OCI-LY1 (cell line): Measurements from ENCODE around the gene HSF2BP.

ENCODE experiments used
- EZH2 ChIP-seq: fragments of 200-600 bp; sonication (generic), shearing (Covaris generic); IDR thresholded peaks from 2 replicates; pipeline ENCODE4 v1.8.0; 2017; ENCODE audit warnings: borderline replicate concordance, mixed run types, mild to moderate bottlenecking, antibody characterized with exemption, low read length, moderate library complexity, mixed read lengths
- TF ChIP-seq, protein P1 (sequence below): fragments of 200-600 bp; sonication (generic), shearing (Covaris generic); IDR thresholded peaks from 2 replicates; pipeline ENCODE4 v1.5.1; 2017; ENCODE audit warnings: mild to moderate bottlenecking, antibody characterized with exemption, low read length, moderate library complexity, mixed read lengths

GRCh38 chr21:43703035-43703880 is 44.0 kb upstream of the HSF2BP start:
- TF ChIP-seq, protein P1, sequence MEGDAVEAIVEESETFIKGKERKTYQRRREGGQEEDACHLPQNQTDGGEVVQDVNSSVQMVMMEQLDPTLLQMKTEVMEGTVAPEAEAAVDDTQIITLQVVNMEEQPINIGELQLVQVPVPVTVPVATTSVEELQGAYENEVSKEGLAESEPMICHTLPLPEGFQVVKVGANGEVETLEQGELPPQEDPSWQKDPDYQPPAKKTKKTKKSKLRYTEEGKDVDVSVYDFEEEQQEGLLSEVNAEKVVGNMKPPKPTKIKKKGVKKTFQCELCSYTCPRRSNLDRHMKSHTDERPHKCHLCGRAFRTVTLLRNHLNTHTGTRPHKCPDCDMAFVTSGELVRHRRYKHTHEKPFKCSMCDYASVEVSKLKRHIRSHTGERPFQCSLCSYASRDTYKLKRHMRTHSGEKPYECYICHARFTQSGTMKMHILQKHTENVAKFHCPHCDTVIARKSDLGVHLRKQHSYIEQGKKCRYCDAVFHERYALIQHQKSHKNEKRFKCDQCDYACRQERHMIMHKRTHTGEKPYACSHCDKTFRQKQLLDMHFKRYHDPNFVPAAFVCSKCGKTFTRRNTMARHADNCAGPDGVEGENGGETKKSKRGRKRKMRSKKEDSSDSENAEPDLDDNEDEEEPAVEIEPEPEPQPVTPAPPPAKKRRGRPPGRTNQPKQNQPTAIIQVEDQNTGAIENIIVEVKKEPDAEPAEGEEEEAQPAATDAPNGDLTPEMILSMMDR: no peak
- no peak for TF ChIP-seq EZH2
